ENCODE data around the gene PSMA5. TPM values are rescaled to one million over a fixed set of nuclear protein-coding genes. Genes with fewer than 3 reads are reported as not detected.
A peak's percentile ranks its signal among the peaks of the same experiment; 100 is the strongest.
"Not testable (repeated sequence)": the region's sequence is repeated elsewhere in the genome, so short reads cannot be mapped to it uniquely, and the experiment has no call there.

The PSMA5 gene
- total RNA-seq, 4 donors from 2014 or later = 25.1 to 35.7 (median 28.0) TPM

DNA sequence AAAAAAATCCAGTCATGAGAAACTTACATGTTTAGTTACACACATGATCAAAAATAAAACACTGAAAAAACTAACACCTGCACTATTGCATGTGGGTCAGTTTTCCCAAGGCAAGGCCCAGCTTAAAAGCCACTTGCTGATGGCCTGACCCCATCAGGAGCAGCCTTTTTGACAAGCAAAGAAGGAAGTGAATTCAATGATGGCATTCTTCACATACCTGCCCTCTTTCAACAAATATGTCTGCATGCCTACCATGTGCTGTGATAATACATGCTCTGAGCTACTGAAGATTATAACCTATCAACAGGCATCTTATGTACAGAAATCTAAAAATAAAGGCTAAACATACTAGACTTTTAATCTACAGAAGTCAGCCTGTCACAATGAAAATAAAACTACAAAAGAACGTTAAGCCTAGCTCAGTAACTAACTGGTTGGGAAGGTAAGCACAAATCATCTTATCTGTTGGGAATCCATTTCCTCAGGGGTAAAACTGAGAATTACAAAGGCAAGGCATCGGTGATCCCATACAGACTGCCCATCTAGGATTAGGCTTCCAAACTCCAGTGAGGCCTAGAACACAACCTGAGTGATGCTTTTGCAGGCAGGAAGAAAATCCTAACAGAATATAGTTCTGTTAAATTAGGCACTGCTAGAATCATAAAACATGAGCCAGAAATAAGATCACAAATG, 43.0 kb downstream of the PSMA5 start:
- intact Hi-C loops (cut with DNase I) = no loop called here

DNA sequence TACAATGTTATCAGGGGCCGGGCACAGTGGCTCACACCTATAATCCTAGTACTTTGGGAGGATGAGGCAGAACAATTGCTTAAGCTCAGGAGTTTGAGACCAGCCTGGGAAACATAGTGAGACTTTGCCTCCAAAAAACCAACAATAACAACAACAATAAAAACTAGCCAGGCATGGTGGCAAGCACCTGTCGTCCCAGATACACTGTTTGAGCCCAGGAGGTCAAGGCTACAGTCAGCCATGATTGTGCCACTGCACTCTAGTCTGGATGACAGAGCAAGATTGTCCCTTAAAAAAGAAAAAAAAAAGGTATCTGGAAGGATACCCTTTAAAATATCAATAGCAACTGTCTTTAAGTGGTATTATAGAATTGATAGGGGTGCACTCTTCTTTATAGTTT, 44.7 kb downstream of the PSMA5 start:
- Histone ChIP-seq H3K9me3 (no peaks in the 10 kb centered on the region), H3K4me3 (replicated peaks in 1 of 3) (no peak overlapping the region), H3K27me3 (no peaks in the 10 kb centered on the region), H3K4me1 (peaks cover 53 to 65% of the 10 kb centered on the region in 2 donors), H3K36me3 (no peaks in the 10 kb centered on the region), H3K27ac (peak overlapping the region; percentile 50 to 97 (median 77))
- 71 to 77% methylated on average over 2 of the region's 2 CpGs for WGBS, 2 donors
- TF ChIP-seq POLR2A (IDR thresholded peaks at IDR 0.05) = no peak
- TF ChIP-seq, protein P1, sequence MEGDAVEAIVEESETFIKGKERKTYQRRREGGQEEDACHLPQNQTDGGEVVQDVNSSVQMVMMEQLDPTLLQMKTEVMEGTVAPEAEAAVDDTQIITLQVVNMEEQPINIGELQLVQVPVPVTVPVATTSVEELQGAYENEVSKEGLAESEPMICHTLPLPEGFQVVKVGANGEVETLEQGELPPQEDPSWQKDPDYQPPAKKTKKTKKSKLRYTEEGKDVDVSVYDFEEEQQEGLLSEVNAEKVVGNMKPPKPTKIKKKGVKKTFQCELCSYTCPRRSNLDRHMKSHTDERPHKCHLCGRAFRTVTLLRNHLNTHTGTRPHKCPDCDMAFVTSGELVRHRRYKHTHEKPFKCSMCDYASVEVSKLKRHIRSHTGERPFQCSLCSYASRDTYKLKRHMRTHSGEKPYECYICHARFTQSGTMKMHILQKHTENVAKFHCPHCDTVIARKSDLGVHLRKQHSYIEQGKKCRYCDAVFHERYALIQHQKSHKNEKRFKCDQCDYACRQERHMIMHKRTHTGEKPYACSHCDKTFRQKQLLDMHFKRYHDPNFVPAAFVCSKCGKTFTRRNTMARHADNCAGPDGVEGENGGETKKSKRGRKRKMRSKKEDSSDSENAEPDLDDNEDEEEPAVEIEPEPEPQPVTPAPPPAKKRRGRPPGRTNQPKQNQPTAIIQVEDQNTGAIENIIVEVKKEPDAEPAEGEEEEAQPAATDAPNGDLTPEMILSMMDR (IDR thresholded peaks at IDR 0.05) = no peak
- intact Hi-C loops (cut with DNase I) = no loop called here
- no peak for DNase-seq

More for the DNA sequence above, 43.0 kb downstream of the PSMA5 start:
- DNase-seq = peak; percentile 30 to 40
- 54 to 58% methylated on average over 2 of the region's 2 CpGs for WGBS, 2 donors
- Histone ChIP-seq H3K4me3 (replicated peaks in 1 of 3) (no peak overlapping the region), H3K27me3 (no peaks in the 10 kb centered on the region), H3K4me1 (peaks cover 63 to 78% of the 10 kb centered on the region in 2 donors), H3K27ac (peak overlapping the region; percentile 77 to 97 (median 81)), H3K9me3 (no peaks in the 10 kb centered on the region), H3K36me3 (no peaks in the 10 kb centered on the region)
- TF ChIP-seq, protein P1 (IDR thresholded peaks at IDR 0.05) = no peak
- no peak for TF ChIP-seq POLR2A (IDR thresholded peaks at IDR 0.05)

DNA sequence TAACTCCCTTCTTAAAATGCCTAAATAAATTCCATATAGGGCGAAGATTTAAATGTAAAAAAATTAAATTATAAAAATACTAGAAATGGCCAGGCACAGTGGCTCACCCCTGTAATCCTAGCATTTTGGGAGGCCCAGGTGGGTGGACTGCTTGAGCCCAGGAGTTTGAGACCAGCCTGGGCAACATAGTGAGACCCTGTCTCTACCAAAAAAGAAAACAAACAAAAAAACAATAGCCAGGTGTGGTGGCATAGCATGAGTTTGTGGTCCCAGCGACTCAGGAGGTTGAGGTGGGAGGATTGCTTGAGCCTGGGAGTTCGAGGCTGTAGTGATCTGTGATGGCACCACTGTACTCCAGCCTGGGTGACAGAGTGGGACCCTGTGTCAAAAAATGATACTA, 46.3 kb downstream of the PSMA5 start:
- Histone ChIP-seq H3K4me1 (peaks cover 38 to 50% of the 10 kb centered on the region in 2 donors), H3K9me3 (no peaks in the 10 kb centered on the region), H3K27ac (peak overlapping the region in 1 of 3 donors; percentile 33), H3K4me3 (replicated peaks in 1 of 3) (no peak overlapping the region), H3K36me3 (no peaks in the 10 kb centered on the region), H3K27me3 (no peaks in the 10 kb centered on the region)
- no peak for DNase-seq
- TF ChIP-seq, protein P1 (IDR thresholded peaks at IDR 0.05) = no peak
- TF ChIP-seq POLR2A (IDR thresholded peaks at IDR 0.05) = no peak
- intact Hi-C loops (cut with DNase I) = no loop called here
- 92 to 97% methylated on average over 3 of the region's 3 CpGs for WGBS, 2 donors

DNA sequence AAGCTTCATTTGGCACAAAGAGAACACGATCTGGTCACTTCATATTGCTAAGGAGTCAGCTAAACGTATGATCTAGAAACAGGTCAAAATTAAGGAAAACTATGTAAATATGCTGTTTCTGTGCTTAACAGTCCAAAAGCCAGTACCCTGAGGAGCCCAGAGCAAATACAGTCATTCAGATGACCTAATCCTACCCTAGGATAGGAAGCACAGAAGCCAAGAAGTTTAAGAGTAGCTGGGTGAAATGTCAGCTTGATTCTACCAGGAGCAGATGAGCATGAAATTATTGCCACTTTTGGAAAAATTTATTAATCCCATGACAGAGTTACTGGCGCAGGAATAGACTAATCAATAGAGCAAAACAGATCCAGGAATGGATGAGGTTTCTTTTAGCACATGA, 46.8 kb downstream of the PSMA5 start:
- Histone ChIP-seq H3K4me3 (replicated peaks in 1 of 3) (no peak overlapping the region), H3K27me3 (no peaks in the 10 kb centered on the region), H3K36me3 (no peaks in the 10 kb centered on the region), H3K9me3 (no peaks in the 10 kb centered on the region), H3K4me1 (peaks cover 33 to 50% of the 10 kb centered on the region in 2 donors), H3K27ac (peak overlapping the region in 2 of 3 donors; percentile 16 to 33)
- intact Hi-C loops (cut with DNase I) = no loop called here
- 59 to 60% methylated on average over 3 of the region's 3 CpGs for WGBS, 2 donors
- DNase-seq = no peak
- TF ChIP-seq, protein P1 (IDR thresholded peaks at IDR 0.05) = no peak
- TF ChIP-seq POLR2A (IDR thresholded peaks at IDR 0.05) = no peak

DNA sequence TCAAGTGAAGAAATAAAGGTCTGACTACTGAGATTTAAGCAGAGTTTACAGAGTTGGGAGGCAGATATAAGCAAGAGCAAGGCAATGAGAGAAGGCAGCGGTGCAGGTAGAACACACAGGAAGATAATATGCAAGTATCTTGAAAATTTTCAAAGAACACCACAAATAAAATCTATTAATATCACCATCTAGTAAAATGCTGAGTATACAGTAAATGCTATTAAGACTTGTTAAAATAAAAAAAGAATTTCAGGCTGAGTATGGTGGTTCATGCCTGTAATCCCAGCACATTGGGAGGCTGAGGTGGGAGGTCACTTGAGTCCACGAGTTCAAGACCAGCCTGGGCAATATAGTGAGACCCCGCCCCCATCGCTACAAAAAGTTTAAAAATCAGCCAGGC, 48.5 kb downstream of the PSMA5 start:
- Histone ChIP-seq H3K4me1 (peaks cover 43 to 54% of the 10 kb centered on the region in 2 donors), H3K36me3 (no peaks in the 10 kb centered on the region)
- 92 to 94% methylated on average over 4 of the region's 4 CpGs for WGBS, 2 donors

DNA sequence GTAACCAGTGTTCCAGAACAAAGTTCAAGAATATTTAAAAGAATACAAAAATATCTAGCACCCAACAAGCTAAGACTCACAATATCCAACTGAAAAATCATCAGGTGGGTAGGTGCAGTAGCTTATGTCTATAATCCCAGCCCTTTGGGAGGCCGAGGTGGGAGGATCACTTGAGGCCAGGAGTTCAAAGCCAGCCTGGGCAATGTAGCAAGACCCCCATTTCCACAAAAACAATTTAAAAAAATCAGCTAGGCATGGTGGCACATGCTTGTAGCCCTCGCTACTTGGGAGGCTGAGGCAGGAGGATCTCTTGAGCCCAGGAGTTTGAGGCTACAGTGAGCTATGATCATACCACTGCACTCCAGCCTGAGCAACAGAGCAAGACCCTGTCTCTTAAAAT, 52.6 kb downstream of the PSMA5 start:
- intact Hi-C loops (cut with DNase I); H3K4me3 ChIP-seq (replicated peaks in 1 of 3); H3K36me3 ChIP-seq; H3K9me3 ChIP-seq; DNase-seq; H3K27me3 ChIP-seq: not testable (repeated sequence)
- WGBS, 2 donors = 95 to 97% methylated on average over 2 of the region's 2 CpGs
- Histone ChIP-seq H3K4me1 (peaks cover 41 to 57% of the 10 kb centered on the region in 2 donors), H3K27ac (peak overlapping the region; percentile 75 to 91 (median 79))

More for the DNA sequence above, 48.5 kb downstream of the PSMA5 start:
- H3K27ac ChIP-seq = no peak overlapping the region
- no peak for DNase-seq
- H3K4me3 ChIP-seq (replicated peaks in 1 of 3) = no peak overlapping the region
- no peak for TF ChIP-seq POLR2A (IDR thresholded peaks at IDR 0.05)
- TF ChIP-seq, protein P1 (IDR thresholded peaks at IDR 0.05) = no peak
- H3K27me3 ChIP-seq = no peaks in the 10 kb centered on the region
- no peaks in the 10 kb centered on the region for H3K9me3 ChIP-seq
- intact Hi-C loops (cut with DNase I) = no loop called here

Data from thyroid gland (tissue), 4 donors.